Progenitor cell of endocrine pancreas (in vitro differentiated cells): ENCODE measurements around the gene SGPP2. TPM values are rescaled to one million over a fixed set of nuclear protein-coding genes. Genes with fewer than 3 reads are reported as not detected.
"Not testable (repeated sequence)": the region's sequence is repeated elsewhere in the genome, so short reads cannot be mapped to it uniquely, and the experiment has no call there.

ENCODE experiments used
- DNase-seq: peaks from one replicate; pipeline ENCODE4 v3.0.0; 2021; ENCODE audit warnings: low spot score; ENCODE audit not compliant: unreplicated experiment
- H3K27ac Mint-ChIP-seq: 2 replicates; pipeline ENCODE4 v1.8.0; 2021; ENCODE audit warnings: mild to moderate bottlenecking, moderate library complexity, mixed read lengths
- H3K27me3 Mint-ChIP-seq: 2 replicates; pipeline ENCODE4 v1.8.0; 2021; ENCODE audit warnings: mixed read lengths
- H3K36me3 Mint-ChIP-seq: 2 replicates; pipeline ENCODE4 v1.8.0; 2022; ENCODE audit warnings: mixed read lengths; ENCODE audit not compliant: insufficient read depth
- H3K4me1 Mint-ChIP-seq: 2 replicates; pipeline ENCODE4 v1.8.0; 2021; ENCODE audit warnings: low read depth, mixed read lengths
- H3K4me3 Mint-ChIP-seq: 2 replicates; pipeline ENCODE4 v1.8.0; 2021; ENCODE audit warnings: low read depth, mild to moderate bottlenecking, moderate library complexity, mixed read lengths
- H3K9me3 Mint-ChIP-seq: 2 replicates; pipeline ENCODE4 v1.8.0; 2021; ENCODE audit warnings: low read depth, mixed read lengths
- CTCF ChIP-seq: fragments of 200-600 bp; sonication (generic); IDR thresholded peaks from one replicate; pipeline ENCODE4 v1.5.0; 2021; ENCODE audit warnings: antibody characterized with exemption, mild to moderate bottlenecking; ENCODE audit not compliant: unreplicated experiment
- total RNA-seq: library from RNA; stranded (reverse); gene quantifications from 2 replicates; pipeline ENCODE4 v1.2.1, GENCODE V29; 2021

Gene SGPP2
- total RNA-seq, 1 donor from 2014 or later: 19.8 TPM

- TF ChIP-seq CTCF: no peak
- Mint-ChIP-seq H3K4me3 (no peak overlapping the region), H3K36me3 (peaks cover 17% of the 10 kb centered on the region), H3K9me3 (peaks cover 12% of the 10 kb centered on the region), H3K27ac (peak overlapping the region; percentile 54), H3K4me1 (peaks cover 20% of the 10 kb centered on the region), H3K27me3 (no peaks in the 10 kb centered on the region)
- DNase-seq: no peak
These were observed 9.9 kb downstream of the SGPP2 start for GRCh38 chr2:222434204-222434603.

DNA sequence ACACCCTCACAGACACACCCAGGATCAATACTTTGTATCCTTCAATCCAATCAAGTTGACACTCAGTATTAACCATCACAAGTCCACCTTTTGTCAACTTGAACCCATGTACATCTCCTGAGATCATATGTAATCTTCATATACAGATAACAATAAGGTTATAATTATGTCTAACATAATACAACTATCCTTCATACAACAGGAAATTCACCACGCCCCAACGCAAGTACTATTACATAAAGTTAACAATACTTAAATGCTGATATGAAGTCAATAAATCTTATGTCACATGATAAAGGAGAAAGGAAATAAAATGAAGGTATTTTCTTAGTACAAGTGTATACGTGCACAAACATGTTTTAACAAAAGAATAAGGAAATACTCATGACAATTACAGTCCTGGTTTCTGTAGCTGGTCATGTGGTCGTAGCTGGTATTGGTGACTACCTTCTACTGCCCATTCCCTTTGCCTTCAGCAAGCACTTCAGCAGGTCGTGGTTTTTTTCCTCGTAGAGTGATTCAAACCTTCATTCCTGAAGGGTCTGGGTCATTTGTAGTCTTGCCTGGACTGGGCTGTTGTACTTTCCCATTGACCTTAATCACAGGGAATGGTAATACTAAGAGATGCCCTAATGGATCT is 11.2 kb downstream of the SGPP2 start:
- H3K4me3 Mint-ChIP-seq, H3K27ac Mint-ChIP-seq, H3K36me3 Mint-ChIP-seq, H3K9me3 Mint-ChIP-seq, H3K27me3 Mint-ChIP-seq, DNase-seq: not testable (repeated sequence)
- peaks cover 20% of the 10 kb centered on the region for H3K4me1 Mint-ChIP-seq

GRCh38 chr2:222436040-222436413 is 11.7 kb downstream of the SGPP2 start:
- no peak for DNase-seq
- Mint-ChIP-seq H3K9me3 (peaks cover 4% of the 10 kb centered on the region), H3K36me3 (peaks cover 6% of the 10 kb centered on the region), H3K27me3 (no peaks in the 10 kb centered on the region), H3K4me1 (peaks cover 23% of the 10 kb centered on the region), H3K27ac (no peak overlapping the region), H3K4me3 (no peak overlapping the region)
- no peak for TF ChIP-seq CTCF

- TF ChIP-seq CTCF: no peak
- Mint-ChIP-seq H3K27ac (no peak overlapping the region), H3K9me3 (peaks cover 7% of the 10 kb centered on the region), H3K36me3 (peaks cover 4% of the 10 kb centered on the region), H3K4me1 (peaks cover 14% of the 10 kb centered on the region), H3K27me3 (no peaks in the 10 kb centered on the region), H3K4me3 (no peak overlapping the region)
- no peak for DNase-seq
These were observed 15.3 kb downstream of the SGPP2 start for GRCh38 chr2:222439692-222440091.

- no peak overlapping the region for H3K4me3 Mint-ChIP-seq
- H3K4me1 Mint-ChIP-seq: peaks cover 11% of the 10 kb centered on the region
- no peak for TF ChIP-seq CTCF
- peaks cover 4% of the 10 kb centered on the region for H3K36me3 Mint-ChIP-seq
- H3K27ac Mint-ChIP-seq: no peak overlapping the region
- DNase-seq: no peak
- H3K27me3 Mint-ChIP-seq: no peaks in the 10 kb centered on the region
- H3K9me3 Mint-ChIP-seq: peaks cover 7% of the 10 kb centered on the region
These were observed 16.5 kb downstream of the SGPP2 start for GRCh38 chr2:222440673-222441422.

- Mint-ChIP-seq H3K9me3 (peaks cover 3% of the 10 kb centered on the region), H3K27me3 (peaks cover 3% of the 10 kb centered on the region), H3K4me3 (no peak overlapping the region), H3K36me3 (peaks cover 1% of the 10 kb centered on the region), H3K27ac (no peak overlapping the region), H3K4me1 (peaks cover 11% of the 10 kb centered on the region)
- no peak for DNase-seq
- no peak for TF ChIP-seq CTCF
These were observed 18.3 kb downstream of the SGPP2 start for GRCh38 chr2:222442665-222443064.
